ENCODE measurements around the gene RNF133. TPM values are rescaled to one million over a fixed set of nuclear protein-coding genes. Genes with fewer than 3 reads are reported as not detected.

Gene RNF133
- polyA plus RNA-seq, 10 donors = 0.18 TPM; not detected in 9

Other genes with a start within 250 kb of the RNF133 start
- under 1 TPM in 1 of 10 donors, not detected in 9; 0.12 TPM for gene RNF148, start 3.8 kb upstream of the RNF133 start, polyA plus RNA-seq (ENCODE audit: insufficient read length in 10 of 10)
- gene CADPS2, start 187.3 kb upstream of the RNF133 start, polyA plus RNA-seq (ENCODE audit: insufficient read length in 10 of 10) = 1 to 10 TPM; 2.7 to 8.6 (median 5.0) TPM

Measured in muscle of back (tissue), 10 donors.